GM12875 (cell line): ENCODE data around the gene SLC2A11.
"Not testable (repeated sequence)": the region's sequence is repeated elsewhere in the genome, so short reads cannot be mapped to it uniquely, and the experiment has no call there.

Source experiments
- H3K4me3 ChIP-seq: one replicate; pipeline ENCODE4 v1.5.1; 2011; ENCODE audit warnings: low read depth, low read length, control low read depth
- CTCF ChIP-seq: IDR thresholded peaks from 2 replicates; pipeline ENCODE4 v1.5.1; 2011; ENCODE audit warnings: low read depth, mild to moderate bottlenecking, control low read depth, inconsistent platforms, low read length, moderate library complexity, borderline replicate concordance; ENCODE audit not compliant: insufficient read depth

Gene SLC2A11

GRCh38 chr22:23847991-23848864 is 9.4 kb upstream of the SLC2A11 start:
- no peak for TF ChIP-seq CTCF
- H3K4me3 ChIP-seq, result no peak overlapping the region

GRCh38 chr22:23849009-23850006 is 8.4 kb upstream of the SLC2A11 start:
- H3K4me3 ChIP-seq, result no peak overlapping the region
- TF ChIP-seq CTCF, result peak; percentile 97

- no peak overlapping the region for H3K4me3 ChIP-seq
- no peak for TF ChIP-seq CTCF
These were observed 7.5 kb upstream of the SLC2A11 start for GRCh38 chr22:23850136-23850611.

GRCh38 chr22:23856721-23857605 is 712 bp upstream of the SLC2A11 start:
- TF ChIP-seq CTCF, result peak; percentile 18; the same call in 1 of the 2 replicates
- peak overlapping the region; percentile 63 for H3K4me3 ChIP-seq

- peak overlapping the region; percentile 78 for H3K4me3 ChIP-seq
- TF ChIP-seq CTCF, result no peak
These were observed 775 bp downstream of the SLC2A11 start for GRCh38 chr22:23858484-23858815.

- no peak for TF ChIP-seq CTCF
- H3K4me3 ChIP-seq, result no peak overlapping the region
These were observed 1.5 kb downstream of the SLC2A11 start for GRCh38 chr22:23859201-23859600.

- not testable (repeated sequence) for H3K4me3 ChIP-seq
These were observed 2.5 kb downstream of the SLC2A11 start for GRCh38 chr22:23860187-23860586.
